ENCODE results near the gene MYL3. TPM values are rescaled to one million over a fixed set of nuclear protein-coding genes. Genes with fewer than 3 reads are reported as not detected.

Gene MYL3
- total RNA-seq, 4 donors from 2014 or later, result 5.4 to 17.1 (median 8.6) TPM

GRCh38 chr3:46866032-46866595, 2.9 kb upstream of the MYL3 start:
- H3K4me3 ChIP-seq, result no peak overlapping the region
- TF ChIP-seq EP300 (IDR thresholded peaks at IDR 0.05), result no peak
- no peak for TF ChIP-seq POLR2A (IDR thresholded peaks at IDR 0.05)
- no peak for TF ChIP-seq CTCF (IDR thresholded peaks at IDR 0.05)
- H3K9me3 ChIP-seq, result no peaks in the 10 kb centered on the region
- peak overlapping the region in 3 of 4 donors; percentile 26 to 81 (median 80) for H3K27ac ChIP-seq
- H3K27me3 ChIP-seq, result no peaks in the 10 kb centered on the region
- no peak for DNase-seq (ENCODE audit: low spot score in 2 of 2)
- 90 to 91% methylated on average over 10 to 11 of the region's 11 CpGs for WGBS, 2 donors
- no peaks in the 10 kb centered on the region for H3K36me3 ChIP-seq
- H3K4me1 ChIP-seq, result peaks cover 13 to 65% (median 39%) of the 10 kb centered on the region in 4 donors

GRCh38 chr3:46865546-46865945, 2.3 kb upstream of the MYL3 start:
- TF ChIP-seq EP300 (IDR thresholded peaks at IDR 0.05) (no peak), CTCF (IDR thresholded peaks at IDR 0.05) (no peak), POLR2A (IDR thresholded peaks at IDR 0.05) (no peak)
- Histone ChIP-seq H3K36me3 (no peaks in the 10 kb centered on the region), H3K4me3 (no peak overlapping the region), H3K27me3 (no peaks in the 10 kb centered on the region), H3K4me1 (peaks cover 13 to 59% (median 39%) of the 10 kb centered on the region in 4 donors), H3K9me3 (no peaks in the 10 kb centered on the region), H3K27ac (peak overlapping the region; percentile 26 to 81 (median 57))
- no peak for DNase-seq (ENCODE audit: low spot score in 2 of 2)
- WGBS, 2 donors, result 75% methylated on average over 2 of the region's 2 CpGs

- Histone ChIP-seq H3K4me1 (peaks cover 13 to 55% (median 39%) of the 10 kb centered on the region in 4 donors), H3K4me3 (no peak overlapping the region), H3K27ac (peak overlapping the region in 3 of 4 donors; percentile 34 to 81 (median 80)), H3K27me3 (no peaks in the 10 kb centered on the region), H3K36me3 (no peaks in the 10 kb centered on the region), H3K9me3 (no peaks in the 10 kb centered on the region)
- no peak for TF ChIP-seq POLR2A (IDR thresholded peaks at IDR 0.05)
- no peak for TF ChIP-seq CTCF (IDR thresholded peaks at IDR 0.05)
- TF ChIP-seq EP300 (IDR thresholded peaks at IDR 0.05), result peak in 1 of 2 donors; percentile 51
- WGBS, 2 donors, result 39 to 49% methylated on average over 11 to 12 of the region's 12 CpGs
- peak in 1 of 2 donors; percentile 53 for DNase-seq (ENCODE audit: low spot score in 2 of 2)
Measured at GRCh38 chr3:46865031-46865507, 1.8 kb upstream of the MYL3 start.

- DNase-seq (ENCODE audit: low spot score in 2 of 2), result no peak
- TF ChIP-seq CTCF (IDR thresholded peaks at IDR 0.05), result no peak
- no peak for TF ChIP-seq POLR2A (IDR thresholded peaks at IDR 0.05)
- no peak for TF ChIP-seq EP300 (IDR thresholded peaks at IDR 0.05)
- Histone ChIP-seq H3K9me3 (no peaks in the 10 kb centered on the region), H3K27me3 (no peaks in the 10 kb centered on the region), H3K27ac (peak overlapping the region in 2 of 4 donors; percentile 80 to 81), H3K4me1 (peaks cover 13 to 47% (median 36%) of the 10 kb centered on the region in 4 donors), H3K36me3 (no peaks in the 10 kb centered on the region), H3K4me3 (no peak overlapping the region)
- WGBS, 2 donors, result 84 to 91% methylated on average over 10 of the region's 10 CpGs
Measured at GRCh38 chr3:46864061-46864881, 1.0 kb upstream of the MYL3 start.
